GM18870 (cell line): ENCODE results near the gene SYDE2.
"Not testable (repeated sequence)": the region's sequence is repeated elsewhere in the genome, so short reads cannot be mapped to it uniquely, and the experiment has no call there.

Experiments used
- ATAC-seq: cut with Tn5 transposase; IDR thresholded peaks from one replicate; pipeline ENCODE4 v1.9.1; 2021; ENCODE audit warnings: moderate library complexity; ENCODE audit not compliant: unreplicated experiment

SYDE2 gene

GRCh38 chr1:85219853-85220610 lies 19.2 kb upstream of the SYDE2 start:
- ATAC-seq = no peak

GRCh38 chr1:85216697-85217096 lies 15.9 kb upstream of the SYDE2 start:
- ATAC-seq = no peak

GRCh38 chr1:85214654-85215053 lies 13.8 kb upstream of the SYDE2 start:
- ATAC-seq = no peak

GRCh38 chr1:85208488-85208887 lies 7.7 kb upstream of the SYDE2 start:
- no peak for ATAC-seq

GRCh38 chr1:85203573-85204171 lies 2.9 kb upstream of the SYDE2 start:
- ATAC-seq = no peak

- ATAC-seq = no peak
Measured at GRCh38 chr1:85202864-85203255, 2.0 kb upstream of the SYDE2 start.

GRCh38 chr1:85202092-85202863 lies 1.5 kb upstream of the SYDE2 start:
- no peak for ATAC-seq

GRCh38 chr1:85201340-85202091 lies 700 bp upstream of the SYDE2 start:
- ATAC-seq = peak; percentile 34

GRCh38 chr1:85199667-85200462 lies 951 bp downstream of the SYDE2 start:
- ATAC-seq = no peak

- ATAC-seq = no peak
Measured at GRCh38 chr1:85198864-85199263, 2.0 kb downstream of the SYDE2 start.

- ATAC-seq = no peak
Measured at GRCh38 chr1:85196358-85196757, 4.5 kb downstream of the SYDE2 start.

GRCh38 chr1:85195703-85196102 lies 5.1 kb downstream of the SYDE2 start:
- no peak for ATAC-seq

GRCh38 chr1:85192129-85192528 lies 8.7 kb downstream of the SYDE2 start:
- not testable (repeated sequence) for ATAC-seq

GRCh38 chr1:85189120-85189519 lies 11.7 kb downstream of the SYDE2 start:
- no peak for ATAC-seq

- ATAC-seq = no peak
Measured at GRCh38 chr1:85188530-85188929, 12.3 kb downstream of the SYDE2 start.

GRCh38 chr1:85187021-85187420 lies 13.8 kb downstream of the SYDE2 start:
- ATAC-seq = not testable (repeated sequence)

- no peak for ATAC-seq
Measured at GRCh38 chr1:85184245-85184644, 16.6 kb downstream of the SYDE2 start.

- no peak for ATAC-seq
Measured at GRCh38 chr1:85182700-85183099, 18.1 kb downstream of the SYDE2 start.

- no peak for ATAC-seq
Measured at GRCh38 chr1:85180869-85181268, 19.9 kb downstream of the SYDE2 start.

GRCh38 chr1:85179522-85179921 lies 21.3 kb downstream of the SYDE2 start:
- no peak for ATAC-seq
